GM12892 (cell line): Measurements from ENCODE around the gene IL31.

ENCODE experiments used
- POLR2AphosphoS5 ChIP-seq: IDR thresholded peaks from 2 replicates; pipeline ENCODE4 v1.6.1; 2011; ENCODE audit warnings: low read depth, low read length, control low read depth
- TAF1 ChIP-seq: IDR thresholded peaks from 2 replicates; pipeline ENCODE4 v1.6.1; 2011; ENCODE audit warnings: low read depth, mild to moderate bottlenecking, control low read depth, low read length, borderline replicate concordance

DNA sequence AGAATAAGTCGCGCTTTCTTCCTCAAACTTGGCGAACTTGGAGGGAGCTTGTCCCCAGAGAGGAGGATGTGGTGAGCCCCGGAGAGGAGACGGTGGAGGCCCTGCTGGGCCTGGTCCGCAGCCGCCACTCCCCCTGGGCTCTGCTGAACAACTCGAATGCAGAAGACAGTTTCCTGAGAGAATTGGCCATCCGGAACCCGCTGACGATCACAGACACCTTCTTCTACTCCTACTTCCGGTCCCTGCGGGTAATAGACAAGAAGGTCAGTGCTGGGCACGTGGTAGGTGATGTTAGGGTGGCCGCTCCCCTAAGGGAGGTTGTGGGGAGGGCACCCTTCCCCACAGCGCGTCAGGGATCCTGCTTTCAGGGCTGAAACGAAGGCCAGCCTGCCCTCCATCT is 10.5 kb upstream of the IL31 start:
- no peak for TF ChIP-seq POLR2AphosphoS5
- no peak for TF ChIP-seq TAF1
